ENCODE data around the gene RAB34. TPM values are rescaled to one million over a fixed set of nuclear protein-coding genes. Genes with fewer than 3 reads are reported as not detected.
A peak's percentile ranks its signal among the peaks of the same experiment; 100 is the strongest.

The RAB34 gene
- total RNA-seq, 1 experiment from 2014 or later: 1.2 TPM

- Histone ChIP-seq H3K27me3 (replicated peaks; ENCODE audit: control insufficient read depth, insufficient read depth, low read length) (no peaks in the 10 kb centered on the region), H3K9me3 (no peaks in the 10 kb centered on the region), H3K36me3 (ENCODE audit: control insufficient read depth, insufficient read depth, low read length) (peaks cover 3% of the 10 kb centered on the region; the same call in 1 of the 2 replicates), H3K4me3 (ENCODE audit: low read depth, low read length) (no peak overlapping the region), H3K4me1 (peaks cover 13% of the 10 kb centered on the region)
- Mint-ChIP-seq H3K27ac (ENCODE audit: unreplicated experiment) (no peak overlapping the region), H3K9me3 (ENCODE audit: unreplicated experiment) (no peaks in the 10 kb centered on the region), H3K4me1 (ENCODE audit: low read depth, unreplicated experiment) (peaks cover 23% of the 10 kb centered on the region), H3K36me3 (ENCODE audit: insufficient read depth, unreplicated experiment) (peaks cover 29% of the 10 kb centered on the region), H3K27me3 (ENCODE audit: insufficient read depth, unreplicated experiment) (no peaks in the 10 kb centered on the region), H3K4me3 (ENCODE audit: unreplicated experiment) (peak overlapping the region; percentile 23)
- ChIA-PET POLR2A (no interaction called here), CTCF (no interaction called here)
- no peak for DNase-seq
- intact Hi-C loops (cut with micrococcal nuclease; ENCODE audit: unreplicated experiment): no loop called here
- TF ChIP-seq, protein P1, sequence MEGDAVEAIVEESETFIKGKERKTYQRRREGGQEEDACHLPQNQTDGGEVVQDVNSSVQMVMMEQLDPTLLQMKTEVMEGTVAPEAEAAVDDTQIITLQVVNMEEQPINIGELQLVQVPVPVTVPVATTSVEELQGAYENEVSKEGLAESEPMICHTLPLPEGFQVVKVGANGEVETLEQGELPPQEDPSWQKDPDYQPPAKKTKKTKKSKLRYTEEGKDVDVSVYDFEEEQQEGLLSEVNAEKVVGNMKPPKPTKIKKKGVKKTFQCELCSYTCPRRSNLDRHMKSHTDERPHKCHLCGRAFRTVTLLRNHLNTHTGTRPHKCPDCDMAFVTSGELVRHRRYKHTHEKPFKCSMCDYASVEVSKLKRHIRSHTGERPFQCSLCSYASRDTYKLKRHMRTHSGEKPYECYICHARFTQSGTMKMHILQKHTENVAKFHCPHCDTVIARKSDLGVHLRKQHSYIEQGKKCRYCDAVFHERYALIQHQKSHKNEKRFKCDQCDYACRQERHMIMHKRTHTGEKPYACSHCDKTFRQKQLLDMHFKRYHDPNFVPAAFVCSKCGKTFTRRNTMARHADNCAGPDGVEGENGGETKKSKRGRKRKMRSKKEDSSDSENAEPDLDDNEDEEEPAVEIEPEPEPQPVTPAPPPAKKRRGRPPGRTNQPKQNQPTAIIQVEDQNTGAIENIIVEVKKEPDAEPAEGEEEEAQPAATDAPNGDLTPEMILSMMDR (IDR thresholded peaks at IDR 0.05; ENCODE audit: insufficient read depth in 1 of 2, low read depth in 1 of 2, low read length in 1 of 2, severe bottlenecking in 1 of 2, unreplicated experiment in 1 of 2): no peak
- no TSS peak for BruUV-seq (replicated peaks)
These were observed 709 bp downstream of the RAB34 start for GRCh38 chr17:28716740-28717577.

- H3K4me3 ChIP-seq (ENCODE audit: low read depth, low read length): no peak overlapping the region
- peaks cover 23% of the 10 kb centered on the region for H3K4me1 Mint-ChIP-seq (ENCODE audit: low read depth, unreplicated experiment)
- no peaks in the 10 kb centered on the region for H3K9me3 Mint-ChIP-seq (ENCODE audit: unreplicated experiment)
- intact Hi-C loops (cut with micrococcal nuclease; ENCODE audit: unreplicated experiment): no loop called here
- DNase-seq: no peak
- H3K27me3 Mint-ChIP-seq (ENCODE audit: insufficient read depth, unreplicated experiment): no peaks in the 10 kb centered on the region
- no peaks in the 10 kb centered on the region for H3K36me3 ChIP-seq (ENCODE audit: control insufficient read depth, insufficient read depth, low read length)
- H3K4me1 ChIP-seq: peaks cover 11% of the 10 kb centered on the region
- H3K4me3 Mint-ChIP-seq (ENCODE audit: unreplicated experiment): no peak overlapping the region
- no peaks in the 10 kb centered on the region for H3K27me3 ChIP-seq (replicated peaks; ENCODE audit: control insufficient read depth, insufficient read depth, low read length)
- CTCF ChIA-PET: no interaction called here
- peaks cover 28% of the 10 kb centered on the region for H3K36me3 Mint-ChIP-seq (ENCODE audit: insufficient read depth, unreplicated experiment)
- BruUV-seq (replicated peaks): no TSS peak
- no peaks in the 10 kb centered on the region for H3K9me3 ChIP-seq
- no peak overlapping the region for H3K27ac Mint-ChIP-seq (ENCODE audit: unreplicated experiment)
- TF ChIP-seq, protein P1 (IDR thresholded peaks at IDR 0.05; ENCODE audit: insufficient read depth in 1 of 2, low read depth in 1 of 2, low read length in 1 of 2, severe bottlenecking in 1 of 2, unreplicated experiment in 1 of 2): no peak
- POLR2A ChIA-PET: no interaction called here
These were observed 2.5 kb downstream of the RAB34 start for GRCh38 chr17:28715217-28715616.

DNA sequence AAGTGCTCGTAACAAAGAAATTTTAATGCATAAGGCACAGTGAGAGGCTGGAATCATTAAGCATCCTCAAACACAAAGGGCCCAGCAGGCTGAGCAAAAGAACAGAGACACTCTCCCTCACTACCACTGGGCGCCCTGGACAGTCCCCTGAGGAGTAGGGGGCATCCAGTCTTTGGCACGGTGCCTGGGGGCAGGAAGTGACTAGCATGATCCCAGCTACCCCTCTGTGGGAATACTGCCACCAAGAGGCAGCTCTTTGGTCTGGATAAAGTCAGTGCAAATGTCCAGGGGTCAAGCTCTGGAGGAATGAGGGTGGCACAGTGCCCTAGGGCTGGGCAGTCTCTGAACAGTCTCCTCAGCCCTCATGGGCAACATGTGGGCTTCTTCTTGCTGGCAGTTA, 3.4 kb downstream of the RAB34 start:
- ChIA-PET CTCF (no interaction called here), POLR2A (no interaction called here)
- H3K4me3 ChIP-seq (ENCODE audit: low read depth, low read length): no peak overlapping the region
- no peaks in the 10 kb centered on the region for H3K36me3 ChIP-seq (ENCODE audit: control insufficient read depth, insufficient read depth, low read length)
- Mint-ChIP-seq H3K27ac (ENCODE audit: unreplicated experiment) (no peak overlapping the region), H3K36me3 (ENCODE audit: insufficient read depth, unreplicated experiment) (peaks cover 24% of the 10 kb centered on the region), H3K4me3 (ENCODE audit: unreplicated experiment) (no peak overlapping the region), H3K9me3 (ENCODE audit: unreplicated experiment) (no peaks in the 10 kb centered on the region), H3K4me1 (ENCODE audit: low read depth, unreplicated experiment) (peaks cover 20% of the 10 kb centered on the region), H3K27me3 (ENCODE audit: insufficient read depth, unreplicated experiment) (no peaks in the 10 kb centered on the region)
- no peaks in the 10 kb centered on the region for H3K9me3 ChIP-seq
- BruUV-seq (replicated peaks): no TSS peak
- TF ChIP-seq, protein P1 (IDR thresholded peaks at IDR 0.05; ENCODE audit: insufficient read depth in 1 of 2, low read depth in 1 of 2, low read length in 1 of 2, severe bottlenecking in 1 of 2, unreplicated experiment in 1 of 2): no peak
- intact Hi-C loops (cut with micrococcal nuclease; ENCODE audit: unreplicated experiment): no loop called here
- H3K27me3 ChIP-seq (replicated peaks; ENCODE audit: control insufficient read depth, insufficient read depth, low read length): no peaks in the 10 kb centered on the region
- peaks cover 17% of the 10 kb centered on the region for H3K4me1 ChIP-seq
- no peak for DNase-seq

Measured in Caco-2 (cell line).